HUES48 (cell line): ENCODE measurements around the gene SORCS3.

Experiments used
- H3K27ac ChIP-seq: one replicate; pipeline ENCODE4 v1.7.0; 2013; ENCODE audit warnings: low read depth, low read length, inconsistent platforms
- H3K27me3 ChIP-seq: 2 replicates; pipeline ENCODE4 v1.6.1; 2013; ENCODE audit warnings: mild to moderate bottlenecking, low read length; ENCODE audit not compliant: control insufficient read depth, insufficient read depth
- H3K36me3 ChIP-seq: 2 replicates; pipeline ENCODE4 v1.6.1; 2013; ENCODE audit warnings: low read length; ENCODE audit not compliant: control insufficient read depth, insufficient read depth
- H3K4me1 ChIP-seq: 2 replicates; pipeline ENCODE4 v1.6.1; 2013; ENCODE audit warnings: mild to moderate bottlenecking, low read length; ENCODE audit not compliant: control insufficient read depth, insufficient read depth
- H3K4me3 ChIP-seq: 2 replicates; pipeline ENCODE4 v1.5.1; 2013; ENCODE audit warnings: mild to moderate bottlenecking, low read depth, low read length
- H3K9ac ChIP-seq: 2 replicates; pipeline ENCODE4 v1.6.1; 2013; ENCODE audit warnings: mild to moderate bottlenecking, low read depth, low read length, moderate library complexity
- H3K9me3 ChIP-seq: 2 replicates; pipeline ENCODE4 v1.6.1; 2013; ENCODE audit warnings: low read length; ENCODE audit not compliant: control insufficient read depth, insufficient read depth

The SORCS3 gene

GRCh38 chr10:104894681-104895080 lies 253.6 kb downstream of the SORCS3 start:
- H3K36me3 ChIP-seq = no peaks in the 10 kb centered on the region

GRCh38 chr10:104895541-104895940 lies 254.5 kb downstream of the SORCS3 start:
- Histone ChIP-seq H3K4me3 (no peak overlapping the region), H3K9me3 (no peaks in the 10 kb centered on the region), H3K36me3 (no peaks in the 10 kb centered on the region), H3K4me1 (no peaks in the 10 kb centered on the region), H3K27me3 (no peaks in the 10 kb centered on the region), H3K9ac (no peak overlapping the region), H3K27ac (no peak overlapping the region)

More at GRCh38 chr10:104894681-104895080, 253.6 kb downstream of the SORCS3 start:
- Histone ChIP-seq H3K27ac (no peak overlapping the region), H3K4me3 (no peak overlapping the region), H3K9ac (no peak overlapping the region), H3K27me3 (no peaks in the 10 kb centered on the region), H3K9me3 (no peaks in the 10 kb centered on the region), H3K4me1 (no peaks in the 10 kb centered on the region)

GRCh38 chr10:104895981-104896380 lies 254.9 kb downstream of the SORCS3 start:
- H3K9me3 ChIP-seq = no peaks in the 10 kb centered on the region
- no peak overlapping the region for H3K9ac ChIP-seq
- H3K27ac ChIP-seq = no peak overlapping the region
- H3K27me3 ChIP-seq = no peaks in the 10 kb centered on the region
- no peaks in the 10 kb centered on the region for H3K36me3 ChIP-seq
- H3K4me1 ChIP-seq = no peaks in the 10 kb centered on the region
- H3K4me3 ChIP-seq = no peak overlapping the region

- Histone ChIP-seq H3K27ac (no peak overlapping the region), H3K36me3 (no peaks in the 10 kb centered on the region), H3K4me3 (no peak overlapping the region), H3K9me3 (no peaks in the 10 kb centered on the region), H3K27me3 (no peaks in the 10 kb centered on the region), H3K9ac (no peak overlapping the region), H3K4me1 (no peaks in the 10 kb centered on the region)
Measured at GRCh38 chr10:104897696-104898095, 256.6 kb downstream of the SORCS3 start.

- no peaks in the 10 kb centered on the region for H3K4me1 ChIP-seq
- H3K27ac ChIP-seq = no peak overlapping the region
- H3K36me3 ChIP-seq = no peaks in the 10 kb centered on the region
- H3K9ac ChIP-seq = no peak overlapping the region
- H3K27me3 ChIP-seq = no peaks in the 10 kb centered on the region
- H3K4me3 ChIP-seq = no peak overlapping the region
- no peaks in the 10 kb centered on the region for H3K9me3 ChIP-seq
Measured at GRCh38 chr10:104899779-104900178, 258.7 kb downstream of the SORCS3 start.

- no peaks in the 10 kb centered on the region for H3K4me1 ChIP-seq
- H3K27ac ChIP-seq = no peak overlapping the region
Measured at GRCh38 chr10:104903433-104903832, 262.3 kb downstream of the SORCS3 start.

GRCh38 chr10:104904753-104905323 lies 263.7 kb downstream of the SORCS3 start:
- Histone ChIP-seq H3K27me3 (no peaks in the 10 kb centered on the region), H3K9ac (no peak overlapping the region), H3K36me3 (no peaks in the 10 kb centered on the region)

More at GRCh38 chr10:104903433-104903832, 262.3 kb downstream of the SORCS3 start:
- Histone ChIP-seq H3K27me3 (no peaks in the 10 kb centered on the region), H3K36me3 (no peaks in the 10 kb centered on the region), H3K4me3 (no peak overlapping the region), H3K9ac (no peak overlapping the region), H3K9me3 (no peaks in the 10 kb centered on the region)

GRCh38 chr10:104906112-104906511 lies 265.0 kb downstream of the SORCS3 start:
- no peaks in the 10 kb centered on the region for H3K27me3 ChIP-seq
- H3K36me3 ChIP-seq = no peaks in the 10 kb centered on the region
- no peak overlapping the region for H3K9ac ChIP-seq
- no peak overlapping the region for H3K27ac ChIP-seq
- no peak overlapping the region for H3K4me3 ChIP-seq
- H3K9me3 ChIP-seq = no peaks in the 10 kb centered on the region
- H3K4me1 ChIP-seq = no peaks in the 10 kb centered on the region

More at GRCh38 chr10:104904753-104905323, 263.7 kb downstream of the SORCS3 start:
- Histone ChIP-seq H3K4me3 (no peak overlapping the region), H3K9me3 (no peaks in the 10 kb centered on the region), H3K4me1 (no peaks in the 10 kb centered on the region), H3K27ac (no peak overlapping the region)

GRCh38 chr10:104907521-104907920 lies 266.4 kb downstream of the SORCS3 start:
- no peaks in the 10 kb centered on the region for H3K9me3 ChIP-seq
- no peak overlapping the region for H3K27ac ChIP-seq
- H3K4me1 ChIP-seq = no peaks in the 10 kb centered on the region
- H3K9ac ChIP-seq = no peak overlapping the region
- H3K36me3 ChIP-seq = no peaks in the 10 kb centered on the region
- H3K27me3 ChIP-seq = no peaks in the 10 kb centered on the region
- H3K4me3 ChIP-seq = no peak overlapping the region

- H3K27me3 ChIP-seq = no peaks in the 10 kb centered on the region
- no peaks in the 10 kb centered on the region for H3K36me3 ChIP-seq
- H3K9ac ChIP-seq = no peak overlapping the region
Measured at GRCh38 chr10:104908581-104908980, 267.5 kb downstream of the SORCS3 start.

GRCh38 chr10:104910712-104911111 lies 269.6 kb downstream of the SORCS3 start:
- Histone ChIP-seq H3K4me1 (no peaks in the 10 kb centered on the region), H3K9ac (no peak overlapping the region), H3K27me3 (no peaks in the 10 kb centered on the region), H3K4me3 (no peak overlapping the region), H3K27ac (no peak overlapping the region), H3K36me3 (no peaks in the 10 kb centered on the region), H3K9me3 (no peaks in the 10 kb centered on the region)

More at GRCh38 chr10:104908581-104908980, 267.5 kb downstream of the SORCS3 start:
- Histone ChIP-seq H3K4me3 (no peak overlapping the region), H3K9me3 (no peaks in the 10 kb centered on the region), H3K27ac (no peak overlapping the region), H3K4me1 (no peaks in the 10 kb centered on the region)
